Ureter (tissue), 1 donor: ENCODE measurements around the gene TRIM71. TPM values are rescaled to one million over a fixed set of nuclear protein-coding genes. Genes with fewer than 3 reads are reported as not detected.
"Not testable (repeated sequence)": the region's sequence is repeated elsewhere in the genome, so short reads cannot be mapped to it uniquely, and the experiment has no call there.

ENCODE experiments used
- DNase-seq: peaks from one replicate; pipeline ENCODE4 v3.0.0-alpha.2; 2020; ENCODE audit warnings: low spot score
- total RNA-seq: library from RNA; stranded (reverse); gene quantifications from one replicate; pipeline ENCODE4 v1.2.4, GENCODE V29; 2023
- donor health status: DM: yes; HTN: yes; CAD: no.

TRIM71 gene
- not detected for total RNA-seq

DNA sequence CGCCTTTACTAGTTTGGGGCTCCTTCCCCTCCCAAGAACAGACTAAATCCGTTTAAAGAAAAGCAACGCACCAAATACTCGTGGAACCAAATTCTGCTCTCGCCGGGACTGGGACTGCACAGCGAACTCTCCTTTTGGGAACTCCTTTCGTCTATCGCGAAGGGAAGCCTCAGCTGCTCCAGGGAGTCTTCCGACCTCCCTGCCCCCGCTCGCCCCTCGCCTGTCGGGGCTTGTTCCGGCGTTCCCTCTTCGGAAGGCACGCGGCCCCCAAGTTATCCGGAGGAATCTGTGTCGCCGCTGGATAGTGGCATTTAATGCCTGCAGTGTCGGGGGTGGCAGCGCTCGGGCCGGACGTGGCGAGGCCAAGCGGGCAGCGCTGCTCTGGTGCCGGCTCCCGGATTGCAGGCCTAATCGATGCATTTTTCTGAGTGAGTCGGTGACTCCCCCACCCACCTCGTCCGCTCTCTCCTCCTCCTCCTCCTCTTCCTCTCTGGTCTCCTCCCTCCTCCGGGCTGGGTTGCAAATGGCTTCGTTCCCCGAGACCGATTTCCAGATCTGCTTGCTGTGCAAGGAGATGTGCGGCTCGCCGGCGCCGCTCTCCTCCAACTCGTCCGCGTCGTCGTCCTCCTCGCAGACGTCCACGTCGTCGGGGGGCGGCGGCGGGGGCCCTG lies at the start of gene TRIM71:
TSS of gene TRIM71 (plus strand) at position 440 of the 671 bp plus-strand sequence. CDS start at position 524, 84 bp downstream.
- DNase-seq, result no peak

- DNase-seq, result no peak
These were observed 39.4 kb upstream of the TRIM71 start for GRCh38 chr3:32778389-32778788.

- no peak for DNase-seq
These were observed 37.6 kb upstream of the TRIM71 start for GRCh38 chr3:32780071-32780734.

DNA sequence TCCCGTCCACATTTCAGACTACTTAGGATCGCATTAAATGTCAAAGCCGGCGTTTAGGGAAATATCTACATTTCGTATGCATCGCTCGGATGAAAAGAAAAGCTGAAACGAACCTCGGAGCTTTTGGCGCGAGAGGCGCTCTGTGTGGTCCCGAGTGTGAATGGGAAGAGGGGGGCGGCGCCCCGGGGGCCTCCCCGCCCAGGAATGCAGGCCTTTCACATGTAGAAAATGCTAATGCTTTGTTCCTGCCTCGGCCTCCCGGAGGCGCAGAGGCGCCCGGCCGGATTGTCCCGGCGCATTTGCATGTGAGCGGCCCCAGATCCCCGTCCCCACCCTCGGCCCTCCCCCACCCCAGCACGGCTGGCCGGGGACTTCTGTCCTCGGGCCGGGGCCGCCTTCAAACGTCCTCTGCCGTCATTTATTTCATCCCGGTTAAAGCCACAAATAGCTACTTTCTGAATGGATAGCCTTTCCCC lies 37.0 kb upstream of the TRIM71 start:
- DNase-seq, result no peak

DNA sequence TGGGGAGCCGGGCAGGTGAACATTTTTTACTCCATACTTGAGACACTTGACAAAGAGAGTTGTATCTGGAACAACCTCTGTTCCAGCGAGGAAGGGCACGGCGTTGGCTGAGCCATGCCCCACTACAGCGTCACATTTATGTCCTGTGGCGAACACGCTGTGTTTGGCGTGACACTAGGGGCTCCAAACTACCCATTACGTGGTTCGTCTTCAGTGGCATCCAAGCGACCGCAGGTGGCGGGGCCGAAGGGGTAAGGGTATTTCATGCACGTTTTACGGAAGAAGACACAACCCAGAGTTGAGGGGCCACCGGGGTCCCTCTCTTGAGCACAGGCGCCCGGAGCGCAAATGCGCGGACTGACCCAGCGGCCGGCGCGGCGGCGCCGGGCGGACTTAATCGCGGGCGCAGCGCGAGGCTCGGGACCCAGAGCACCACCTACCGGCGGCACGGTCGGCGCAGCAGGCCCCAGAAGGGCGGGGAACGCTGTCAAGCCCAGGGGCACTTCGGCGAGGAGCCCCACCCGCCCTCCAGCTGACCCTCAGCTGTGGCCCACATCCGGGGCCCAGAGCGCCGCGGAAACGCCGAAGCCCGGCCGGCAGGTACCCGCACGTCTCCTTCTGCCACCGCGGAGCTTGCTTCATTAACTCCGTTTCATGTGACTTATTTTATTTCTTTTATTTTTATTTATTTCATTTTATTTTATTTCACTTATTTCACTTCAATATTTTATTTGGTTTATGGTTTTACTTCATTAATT lies 36.4 kb upstream of the TRIM71 start:
- DNase-seq, result peak; percentile 71

DNA sequence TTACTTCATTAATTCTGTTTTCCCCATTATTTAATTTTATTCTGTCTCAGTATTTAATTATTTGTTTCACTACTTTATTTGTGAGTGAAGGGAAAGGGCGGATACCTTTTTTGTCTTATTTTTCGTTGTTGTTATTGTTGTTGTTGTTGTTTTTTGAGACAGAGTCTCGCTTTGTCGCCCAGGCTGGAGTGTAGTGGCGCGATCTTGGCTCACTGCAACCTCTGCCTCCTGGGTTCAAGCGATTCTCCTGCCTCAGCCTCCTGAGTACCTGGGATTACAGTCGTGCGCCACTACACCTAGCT lies 35.9 kb upstream of the TRIM71 start:
- not testable (repeated sequence) for DNase-seq

DNA sequence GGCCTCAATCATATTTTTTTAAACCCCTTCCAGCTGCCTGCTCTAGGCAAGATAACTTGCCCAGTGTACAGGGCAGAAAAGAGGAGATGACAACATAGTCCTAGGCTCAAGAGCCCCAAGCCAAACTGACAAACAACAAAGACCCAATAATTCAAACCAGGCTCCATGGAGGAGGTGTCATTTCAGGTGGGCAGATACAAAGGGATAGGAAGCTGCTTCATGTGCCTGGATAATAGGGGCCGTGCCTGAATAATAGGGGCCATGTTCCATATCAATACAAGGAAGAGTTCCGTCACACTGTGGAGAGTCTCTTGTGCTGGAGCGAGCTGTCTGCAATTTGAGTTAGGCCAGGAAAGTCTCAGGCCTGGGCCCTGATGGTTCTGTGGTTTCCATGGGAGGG lies 35.4 kb upstream of the TRIM71 start:
- DNase-seq, result no peak

DNA sequence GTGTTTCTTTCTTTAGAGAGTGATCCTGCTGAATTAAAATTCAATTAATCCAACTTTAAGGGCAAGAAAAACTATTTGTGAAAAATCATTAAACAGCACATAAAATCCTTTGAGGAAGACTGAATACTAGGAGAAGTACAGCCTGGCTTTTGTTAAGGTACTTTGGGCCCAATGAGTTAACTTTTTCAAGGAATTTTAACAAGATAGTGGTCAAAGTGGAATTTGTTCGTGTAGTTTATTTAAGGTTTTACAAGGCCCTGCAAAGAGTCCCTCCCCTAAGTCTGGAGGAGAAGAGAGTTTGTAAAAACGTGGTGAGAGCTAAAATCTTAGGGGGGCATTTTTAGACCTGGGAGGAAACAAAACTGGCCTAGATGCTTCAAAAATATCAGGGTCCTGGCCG lies 26.0 kb upstream of the TRIM71 start:
- no peak for DNase-seq

- DNase-seq, result no peak
These were observed 23.1 kb upstream of the TRIM71 start for GRCh38 chr3:32794487-32795308.

GRCh38 chr3:32796384-32796950 lies 21.3 kb upstream of the TRIM71 start:
- DNase-seq, result not testable (repeated sequence)

DNA sequence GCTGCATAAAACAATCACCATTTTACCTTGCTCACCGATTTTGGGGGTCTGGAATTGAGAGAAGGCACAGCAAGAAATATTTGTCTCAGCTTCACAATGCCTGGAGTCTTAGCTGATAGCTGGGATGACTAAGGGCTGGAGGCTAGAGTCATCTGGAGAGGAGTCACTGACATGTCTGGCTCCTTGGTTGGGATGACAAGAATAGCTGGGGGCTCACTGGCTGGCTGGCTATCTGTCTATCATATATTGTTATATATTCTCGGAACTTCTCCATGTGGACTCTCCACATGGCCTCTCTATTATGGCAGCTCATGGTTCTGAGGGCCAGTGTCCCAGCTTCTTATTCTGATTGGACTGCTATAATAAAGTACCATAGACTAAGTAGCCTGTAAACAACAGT lies 20.0 kb upstream of the TRIM71 start:
- DNase-seq, result no peak

DNA sequence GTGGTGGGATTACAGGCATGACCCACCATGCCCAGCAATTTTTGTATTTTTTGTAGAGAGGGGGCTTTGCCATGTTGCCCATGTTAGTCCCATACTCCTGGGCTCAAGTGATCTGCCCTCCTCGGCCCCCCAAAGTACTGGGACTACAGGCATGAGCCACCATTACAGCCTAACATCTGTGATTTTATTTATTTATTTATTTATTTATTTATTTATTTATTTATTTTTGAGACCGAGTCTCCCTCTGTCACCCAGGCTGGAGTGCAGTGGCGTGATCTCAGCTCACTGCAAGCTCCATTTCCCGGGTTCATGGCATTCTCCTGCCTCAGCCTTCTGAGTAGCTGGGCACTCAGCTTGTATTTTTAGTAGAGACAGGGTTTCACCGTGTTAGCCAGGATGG lies 16.4 kb upstream of the TRIM71 start:
- not testable (repeated sequence) for DNase-seq

DNA sequence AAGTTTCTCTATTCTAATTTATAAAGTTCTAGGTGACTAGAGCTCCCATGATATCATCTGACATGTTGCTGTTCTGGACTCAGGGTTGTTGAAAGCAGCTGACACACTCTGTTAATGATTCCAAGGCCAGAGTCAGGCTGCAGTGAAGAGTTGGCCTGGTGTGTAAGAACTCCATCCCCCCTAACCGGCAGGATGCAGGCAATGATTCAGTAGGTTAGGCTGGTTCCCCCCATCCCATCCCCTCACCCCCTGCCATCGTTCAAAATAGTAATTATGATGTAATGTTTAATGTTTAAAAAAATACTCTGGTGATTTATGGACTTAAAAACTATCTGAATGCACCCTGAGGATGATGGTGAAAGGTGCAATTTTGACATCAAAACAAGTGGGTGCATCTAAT lies 4.6 kb upstream of the TRIM71 start:
- DNase-seq, result no peak

DNA sequence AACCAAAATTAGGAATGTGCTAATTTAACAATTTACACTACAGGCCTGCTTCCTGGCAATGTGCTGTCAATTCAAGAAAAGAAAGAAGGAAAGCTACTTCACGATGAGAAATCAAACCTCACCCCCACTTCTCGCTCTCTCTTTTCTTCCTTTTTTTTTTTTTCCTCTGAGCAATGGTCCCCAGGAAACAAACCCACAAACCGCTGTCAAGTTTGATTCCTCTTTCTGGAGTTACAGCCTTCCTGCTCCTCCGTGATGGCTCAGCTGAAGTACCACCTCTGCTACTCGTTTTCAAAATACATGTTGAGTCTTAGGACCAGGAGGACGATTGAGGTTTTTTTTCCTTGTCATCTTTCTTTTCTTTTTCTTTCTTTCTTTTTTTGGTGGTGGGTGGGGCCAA lies 3.4 kb upstream of the TRIM71 start:
- no peak for DNase-seq

DNA sequence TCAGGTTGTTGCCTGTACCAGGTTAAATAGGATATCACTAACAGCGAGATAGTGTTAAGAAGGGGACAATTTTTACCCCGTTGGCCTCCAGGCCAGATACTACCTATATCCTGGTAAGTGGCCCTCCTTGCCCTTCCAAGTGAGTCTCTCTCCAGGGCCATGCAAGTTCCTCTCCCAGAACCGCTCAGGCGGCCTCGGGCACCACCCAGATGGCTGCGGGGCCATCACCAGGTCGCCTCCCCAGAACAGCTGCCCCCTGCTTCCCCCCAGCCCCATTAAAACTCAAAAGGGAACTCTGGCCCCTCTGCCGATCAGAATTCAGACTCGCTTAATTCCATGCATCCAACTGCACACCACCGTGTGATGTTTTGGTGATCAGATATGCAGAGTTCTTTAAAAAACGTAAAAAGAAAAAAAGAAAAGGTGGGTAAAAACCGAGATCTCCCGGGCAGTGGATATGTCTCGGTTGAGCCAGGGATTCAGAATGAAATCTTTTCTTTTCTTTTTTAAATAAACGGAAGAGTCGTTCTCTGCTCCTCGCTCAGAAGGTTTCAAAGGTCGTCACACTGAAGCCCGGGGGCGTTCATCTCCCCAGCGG lies 1.9 kb upstream of the TRIM71 start:
- DNase-seq, result no peak

DNA sequence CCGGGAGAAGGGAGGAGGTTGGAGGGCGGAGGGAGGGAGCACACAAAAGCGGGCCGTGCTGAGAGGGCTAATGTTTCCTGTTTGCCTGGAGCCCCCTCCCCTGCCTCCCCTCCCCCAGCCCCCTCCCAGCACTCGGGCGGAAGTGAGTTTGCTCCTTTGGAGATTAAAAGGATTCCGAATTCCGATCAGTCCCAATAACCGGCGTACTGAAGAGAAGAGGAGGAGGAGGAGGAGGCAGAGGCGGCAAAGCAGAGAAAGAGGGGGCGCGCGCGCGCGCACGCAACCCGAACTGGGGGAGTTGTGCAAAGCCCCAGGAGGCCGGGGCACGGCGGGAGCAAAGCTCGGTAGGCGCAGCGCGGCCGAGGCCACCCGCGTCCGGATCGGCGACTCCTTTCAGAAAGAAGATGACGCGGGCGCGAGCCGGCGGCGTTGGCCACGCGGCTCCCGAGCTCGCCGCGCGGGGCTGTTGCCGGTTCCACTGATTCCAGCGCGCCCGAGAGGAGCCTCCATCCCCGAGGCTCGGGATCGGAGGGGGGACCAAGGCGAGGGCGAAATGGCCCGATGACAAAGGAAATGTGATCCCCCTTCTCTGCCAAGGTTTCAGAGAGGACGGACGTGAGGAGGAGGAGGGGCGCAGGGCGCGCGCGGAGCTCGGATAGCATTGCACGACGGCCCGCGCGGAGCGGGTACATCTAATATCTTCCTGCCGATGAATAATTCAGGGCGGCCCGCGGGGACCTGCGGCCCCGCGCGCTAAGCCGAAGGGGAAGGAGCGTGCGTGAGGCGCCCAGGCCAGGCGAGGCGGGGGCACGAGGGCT lies 1.1 kb upstream of the TRIM71 start:
- DNase-seq, result no peak

DNA sequence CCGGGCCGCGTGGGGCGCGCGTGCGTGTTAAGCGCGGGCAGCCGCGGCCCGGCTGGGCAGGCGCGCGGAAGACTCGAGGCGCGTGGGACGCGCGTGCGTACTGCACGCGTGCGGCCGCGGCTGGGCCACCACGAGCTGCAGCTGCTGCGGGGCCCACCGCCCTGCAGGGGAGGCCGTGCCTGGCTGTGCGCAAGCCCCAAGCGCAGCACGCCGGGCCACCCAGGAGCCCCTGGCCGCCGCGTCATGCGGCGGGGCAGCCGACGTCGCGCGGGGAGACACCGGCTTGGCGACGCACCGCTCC lies 590 bp upstream of the TRIM71 start:
- DNase-seq, result no peak

DNA sequence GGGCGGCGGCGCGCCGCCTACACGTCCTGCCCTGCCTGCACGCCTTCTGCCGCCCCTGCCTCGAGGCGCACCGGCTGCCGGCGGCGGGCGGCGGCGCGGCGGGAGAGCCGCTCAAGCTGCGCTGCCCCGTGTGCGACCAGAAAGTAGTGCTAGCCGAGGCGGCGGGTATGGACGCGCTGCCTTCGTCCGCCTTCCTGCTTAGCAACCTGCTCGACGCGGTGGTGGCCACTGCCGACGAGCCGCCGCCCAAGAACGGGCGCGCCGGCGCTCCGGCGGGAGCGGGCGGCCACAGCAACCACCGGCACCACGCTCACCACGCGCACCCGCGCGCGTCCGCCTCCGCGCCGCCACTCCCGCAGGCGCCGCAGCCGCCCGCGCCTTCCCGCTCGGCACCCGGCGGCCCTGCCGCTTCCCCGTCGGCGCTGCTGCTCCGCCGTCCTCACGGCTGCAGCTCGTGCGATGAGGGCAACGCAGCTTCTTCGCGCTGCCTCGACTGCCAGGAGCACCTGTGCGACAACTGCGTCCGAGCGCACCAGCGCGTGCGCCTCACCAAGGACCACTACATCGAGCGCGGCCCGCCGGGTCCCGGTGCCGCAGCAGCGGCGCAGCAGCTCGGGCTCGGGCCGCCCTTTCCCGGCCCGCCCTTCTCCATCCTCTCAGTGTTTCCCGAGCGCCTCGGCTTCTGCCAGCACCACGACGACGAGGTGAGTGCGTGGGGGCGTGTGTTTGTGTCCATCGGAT lies 602 bp downstream of the TRIM71 start:
- no peak for DNase-seq

DNA sequence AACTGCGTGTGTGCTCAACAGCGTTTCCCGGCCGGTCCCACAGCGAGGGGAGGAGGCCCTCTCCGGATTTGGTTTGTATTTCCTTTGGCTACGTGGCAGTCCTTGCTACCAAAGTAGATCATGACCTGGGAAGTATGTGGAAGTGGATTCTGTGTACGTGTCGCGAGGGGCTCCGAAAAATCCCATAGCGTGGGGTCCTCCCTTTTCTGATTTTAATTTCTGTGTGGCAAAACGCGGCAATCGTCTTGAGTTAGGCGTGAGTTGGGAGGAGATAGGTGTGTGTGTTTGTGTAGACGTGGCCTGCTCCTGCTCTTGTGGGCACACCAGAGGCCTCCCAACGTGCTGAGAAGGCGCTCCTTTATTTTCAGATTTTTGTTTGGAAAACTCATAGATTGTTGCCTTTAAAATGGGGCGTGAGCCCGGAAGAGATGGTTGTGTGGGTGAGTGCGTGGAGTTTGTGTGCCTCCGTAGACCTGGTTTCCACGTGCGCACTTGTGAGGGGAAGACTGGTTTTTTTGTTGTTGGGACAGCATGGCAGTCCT lies 1.2 kb downstream of the TRIM71 start:
- no peak for DNase-seq
